ENCODE results near the gene CES1.
"Not testable (repeated sequence)": the region's sequence is repeated elsewhere in the genome, so short reads cannot be mapped to it uniquely, and the experiment has no call there.

GRCh38 chr16:55857650-55858049, 24.8 kb upstream of the CES1 start:
- TF ChIP-seq EZH2phosphoT487 (IDR thresholded peaks at IDR 0.05; ENCODE audit: insufficient read depth, low read depth); EZH2 (IDR thresholded peaks at IDR 0.05; ENCODE audit: insufficient read depth, poor library complexity, severe bottlenecking): not testable (repeated sequence)

Measured in GM23248 (cell line).